ENCODE measurements around the gene FGD5.

DNA sequence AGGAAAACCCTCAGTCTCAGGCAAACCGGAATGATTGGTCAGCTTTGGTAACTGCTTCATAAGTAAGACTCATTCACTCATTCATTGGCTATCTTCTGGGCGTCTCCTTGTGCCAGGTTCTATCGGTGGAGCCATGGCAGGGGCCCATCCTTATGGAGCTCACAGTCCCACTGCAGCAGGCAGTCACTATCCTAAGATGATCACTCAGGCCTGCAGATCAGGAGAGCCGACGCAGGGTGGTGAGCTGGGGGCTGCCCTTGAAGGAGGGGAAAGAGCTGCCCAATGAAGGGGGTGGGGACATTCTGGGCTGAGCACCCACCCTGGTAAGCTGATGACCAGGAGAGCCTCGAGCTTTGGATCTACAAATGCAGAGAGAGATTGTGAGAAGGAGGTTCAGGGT, 20.5 kb upstream of the FGD5 start:
- TF ChIP-seq, protein P1, sequence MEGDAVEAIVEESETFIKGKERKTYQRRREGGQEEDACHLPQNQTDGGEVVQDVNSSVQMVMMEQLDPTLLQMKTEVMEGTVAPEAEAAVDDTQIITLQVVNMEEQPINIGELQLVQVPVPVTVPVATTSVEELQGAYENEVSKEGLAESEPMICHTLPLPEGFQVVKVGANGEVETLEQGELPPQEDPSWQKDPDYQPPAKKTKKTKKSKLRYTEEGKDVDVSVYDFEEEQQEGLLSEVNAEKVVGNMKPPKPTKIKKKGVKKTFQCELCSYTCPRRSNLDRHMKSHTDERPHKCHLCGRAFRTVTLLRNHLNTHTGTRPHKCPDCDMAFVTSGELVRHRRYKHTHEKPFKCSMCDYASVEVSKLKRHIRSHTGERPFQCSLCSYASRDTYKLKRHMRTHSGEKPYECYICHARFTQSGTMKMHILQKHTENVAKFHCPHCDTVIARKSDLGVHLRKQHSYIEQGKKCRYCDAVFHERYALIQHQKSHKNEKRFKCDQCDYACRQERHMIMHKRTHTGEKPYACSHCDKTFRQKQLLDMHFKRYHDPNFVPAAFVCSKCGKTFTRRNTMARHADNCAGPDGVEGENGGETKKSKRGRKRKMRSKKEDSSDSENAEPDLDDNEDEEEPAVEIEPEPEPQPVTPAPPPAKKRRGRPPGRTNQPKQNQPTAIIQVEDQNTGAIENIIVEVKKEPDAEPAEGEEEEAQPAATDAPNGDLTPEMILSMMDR (IDR thresholded peaks at IDR 0.05) = no peak
- no peak for TF ChIP-seq POLR2A (IDR thresholded peaks at IDR 0.05)
- no peak for TF ChIP-seq POLR2AphosphoS5 (IDR thresholded peaks at IDR 0.05; ENCODE audit: insufficient read depth in 1 of 2, low read depth in 1 of 2)

All from vagina (tissue), 2 donors.